Right cardiac atrium (tissue), 5 donors: ENCODE results near the gene ATF6B. TPM values are rescaled to one million over a fixed set of nuclear protein-coding genes. Genes with fewer than 3 reads are reported as not detected.

ENCODE experiments used
- ATAC-seq, 2 donors: fragments of 200-7000 bp; cut with Tn5 transposase; one replicate each; pipeline versions ENCODE4 v1.8.0 to v1.9.1; 2020; ENCODE audit warnings: moderate library complexity in 2 of 2, mild to moderate bottlenecking in 1 of 2
- DNase-seq, 3 donors: peaks; one replicate each; pipeline ENCODE4 v3.0.0-alpha.2; 2020
- H3K27ac ChIP-seq: one replicate; pipeline ENCODE4 v1.5.1; 2013; ENCODE audit warnings: mild to moderate bottlenecking, low read length, control low read depth, moderate library complexity
- H3K27me3 ChIP-seq: one replicate; pipeline ENCODE4 v1.6.1; 2013; ENCODE audit not compliant: control insufficient read depth, insufficient read depth
- H3K4me1 ChIP-seq: one replicate; pipeline ENCODE4 v1.6.1; 2013; ENCODE audit warnings: low read length; ENCODE audit not compliant: control insufficient read depth, insufficient read depth
- H3K4me3 ChIP-seq: one replicate; pipeline ENCODE4 v1.5.1; 2013; ENCODE audit warnings: low read length, control low read depth
- H3K9me3 ChIP-seq: one replicate; pipeline ENCODE4 v1.6.1; 2013; ENCODE audit warnings: low read length; ENCODE audit not compliant: control insufficient read depth
- WGBS: extraction: QIAGEN DNeasy Blood & Tissue Kit; methylation state at CpG from one replicate; pipeline ENCODE4 v1.1.7; 2013; 5-methylcytosine and 5-hydroxymethylcytosine counted together
- intact Hi-C, 4 donors: fragments of 100-400 bp; cut with DNase I; formaldehyde crosslinking; loops; one replicate each; pipeline versions ENCODE4 v1.11.0 to v1.14.0; 2022 to 2023
- polyA plus RNA-seq: library from polyadenylated mRNA; stranded (reverse); fragments of 200-250 nt; gene quantifications from one replicate; pipeline ENCODE4 v1.2.3, GENCODE V29; 2013
- total RNA-seq, 4 donors: library from RNA; stranded (reverse); fragmentation: NEBNext Ultra II Directional; extraction: Animal tissue kit (Norgen Biotek cat#: 25700); gene quantifications; one replicate each; pipeline ENCODE4 v1.2.1, GENCODE V29; 2021
- donor health status: healthy with polysubstance abuse.
- donor health status: DM: no; HTN: yes; CAD: no.
- donor health status: DM: no; HTN: no; CAD: no.
- donor health status: DM: no; HTN: yes; CAD: no; lungs with severe emphysema.
- donor health status: DM: yes; HTN: yes; CAD: no.

The ATF6B gene
- total and polyA plus RNA-seq, 5 donors: 29.2 to 44.9 (median 38.4) TPM

- no peak for ATAC-seq
Measured at GRCh38 chr6:32097364-32097763, 30.7 kb downstream of the ATF6B start.

GRCh38 chr6:32096394-32097258 lies 31.4 kb downstream of the ATF6B start:
- Histone ChIP-seq H3K27me3 (no peaks in the 10 kb centered on the region), H3K4me1 (peaks cover 3% of the 10 kb centered on the region), H3K4me3 (no peak overlapping the region), H3K27ac (no peak overlapping the region), H3K9me3 (no peaks in the 10 kb centered on the region)
- WGBS: 54% methylated on average over 90 of the region's 90 CpGs
- peak in 1 of 2 donors; percentile 4 for ATAC-seq
- intact Hi-C loops: loop anchor here in 1 of 4 donors (10.0 kb wide), 1 partner anchor 52 kb away; no protein-coding TSS in a partner anchor
- DNase-seq: peak in 2 of 3 donors; percentile 64 to 65

More at GRCh38 chr6:32097364-32097763, 30.7 kb downstream of the ATF6B start:
- Histone ChIP-seq H3K27ac (no peak overlapping the region), H3K27me3 (no peaks in the 10 kb centered on the region), H3K9me3 (no peaks in the 10 kb centered on the region), H3K4me3 (no peak overlapping the region), H3K4me1 (peaks cover 3% of the 10 kb centered on the region)
- intact Hi-C loops: loop anchor here in 1 of 4 donors (10.0 kb wide), 1 partner anchor 53 kb away; no protein-coding TSS in a partner anchor
- DNase-seq: no peak
- 98% methylated on average over 3 of the region's 3 CpGs for WGBS

- no peaks in the 10 kb centered on the region for H3K9me3 ChIP-seq
- no peaks in the 10 kb centered on the region for H3K27me3 ChIP-seq
- H3K4me1 ChIP-seq: peaks cover 3% of the 10 kb centered on the region
- no peak overlapping the region for H3K27ac ChIP-seq
- intact Hi-C loops: loop anchor here in 1 of 4 donors (10.0 kb wide), 1 partner anchor 51 kb away; no protein-coding TSS in a partner anchor
- DNase-seq (peak in 1 of 3 donors; percentile 58), ATAC-seq (no peak)
- no peak overlapping the region for H3K4me3 ChIP-seq
- WGBS: 57% methylated on average over 36 of the region's 36 CpGs
Measured at GRCh38 chr6:32096087-32096393, 32.0 kb downstream of the ATF6B start.

GRCh38 chr6:32095338-32096086 lies 32.5 kb downstream of the ATF6B start:
- Histone ChIP-seq H3K27ac (no peak overlapping the region), H3K4me1 (peaks cover 3% of the 10 kb centered on the region), H3K9me3 (no peaks in the 10 kb centered on the region), H3K4me3 (no peak overlapping the region), H3K27me3 (no peaks in the 10 kb centered on the region)
- intact Hi-C loops: loop anchor here in 1 of 4 donors (10.0 kb wide), 1 partner anchor 51 kb away; no protein-coding TSS in a partner anchor
- DNase-seq (peak in 1 of 3 donors; percentile 58), ATAC-seq (peak in 1 of 2 donors; percentile 1)
- 77% methylated on average over 30 of the region's 30 CpGs for WGBS

DNA sequence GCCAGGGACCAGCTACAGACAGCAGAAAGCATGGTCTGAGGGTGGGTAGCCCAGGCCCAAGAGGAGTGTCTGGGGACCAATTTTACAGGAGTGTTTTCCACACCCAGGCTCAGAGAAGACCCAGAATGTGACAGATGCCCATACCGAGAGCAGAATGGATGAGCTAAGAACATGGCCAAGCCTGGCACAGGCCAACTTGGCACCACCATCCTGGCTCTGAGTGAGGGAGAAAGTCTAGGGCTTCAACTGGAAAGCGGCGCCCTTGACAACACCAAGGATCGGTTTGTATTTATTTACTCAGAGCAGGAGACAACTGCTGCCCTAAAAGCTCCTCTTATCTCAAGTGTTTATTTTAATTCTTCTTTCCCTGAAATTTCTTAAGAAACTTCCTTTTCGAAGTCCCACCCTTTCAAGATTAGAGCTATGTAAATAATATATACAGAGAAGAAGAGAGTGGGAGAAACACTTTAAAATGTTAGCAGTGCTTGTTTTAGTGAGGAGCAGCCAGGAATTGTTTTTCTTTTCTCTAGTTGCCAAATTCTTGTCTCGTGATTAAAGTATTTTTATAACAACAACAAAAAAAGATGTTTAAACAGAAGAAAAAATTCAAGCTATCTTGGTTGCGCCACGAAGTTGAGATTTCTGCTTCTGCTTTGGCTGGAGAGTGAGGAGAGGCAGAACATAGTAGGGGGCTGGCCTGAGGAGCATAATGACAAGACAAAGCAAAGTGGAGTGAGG lies 35.1 kb downstream of the ATF6B start:
- peak overlapping the region; percentile 86 for H3K27ac ChIP-seq

DNA sequence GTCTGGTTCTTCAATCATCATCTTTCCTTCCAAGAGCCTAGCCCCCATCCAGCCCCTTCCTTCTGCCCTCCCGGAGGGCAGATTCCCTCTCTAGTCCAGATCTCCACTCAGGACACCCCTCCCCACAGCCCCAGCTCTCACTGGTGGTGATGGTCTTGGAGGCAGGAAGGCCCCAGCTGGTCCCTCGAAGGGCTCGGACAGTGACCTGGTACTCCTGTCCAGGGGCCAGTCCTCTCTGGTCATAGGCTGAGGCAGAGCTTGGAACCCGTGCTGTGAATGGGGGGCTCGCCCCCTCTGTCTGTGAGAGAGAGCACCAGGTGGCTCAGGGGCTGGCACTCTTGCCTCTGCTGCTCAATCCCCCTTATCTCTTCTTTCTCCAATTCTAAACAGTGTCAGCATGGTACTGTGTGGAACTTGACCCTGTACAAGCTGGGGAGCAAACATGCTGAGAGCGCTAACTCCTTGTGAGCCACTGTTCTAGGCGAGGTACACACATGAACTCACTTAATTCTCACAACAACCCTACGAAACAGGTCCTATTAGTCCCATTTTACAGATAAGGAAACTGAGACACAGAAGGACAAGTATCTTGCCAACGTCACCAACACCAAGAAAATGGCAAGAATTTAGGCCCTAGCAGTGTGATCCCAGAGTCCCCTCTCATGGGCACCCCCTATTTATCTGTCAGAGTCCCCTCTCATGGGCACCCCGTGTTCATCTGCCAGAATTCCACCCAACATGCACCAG lies 38.8 kb downstream of the ATF6B start:
- Histone ChIP-seq H3K9me3 (no peaks in the 10 kb centered on the region), H3K4me3 (no peak overlapping the region), H3K27ac (no peak overlapping the region), H3K4me1 (peaks cover 3% of the 10 kb centered on the region), H3K27me3 (no peaks in the 10 kb centered on the region)
- 86% methylated on average over 10 of the region's 10 CpGs for WGBS
- ATAC-seq (no peak), DNase-seq (peak in 1 of 3 donors; percentile 28)
- intact Hi-C loops: no loop called here

More for the DNA sequence above, 35.1 kb downstream of the ATF6B start:
- Histone ChIP-seq H3K9me3 (no peaks in the 10 kb centered on the region), H3K27me3 (no peaks in the 10 kb centered on the region), H3K4me3 (no peak overlapping the region), H3K4me1 (peaks cover 3% of the 10 kb centered on the region)
- WGBS: 30% methylated on average over 8 of the region's 8 CpGs
- intact Hi-C loops: loop anchor here in 1 of 4 donors (10.0 kb wide), 1 partner anchor 48 kb away; no protein-coding TSS in a partner anchor
- ATAC-seq (peak; percentile 60 to 62), DNase-seq (peak; percentile 60 to 83 (median 82))

GRCh38 chr6:32088487-32089049 lies 39.5 kb downstream of the ATF6B start:
- intact Hi-C loops: no loop called here
- no peak for ATAC-seq

GRCh38 chr6:32087574-32088486 lies 40.2 kb downstream of the ATF6B start:
- ATAC-seq (peak; percentile 88 to 89), DNase-seq (peak; percentile 91 to 96 (median 95))
- no peaks in the 10 kb centered on the region for H3K9me3 ChIP-seq
- intact Hi-C loops: no loop called here
- peaks cover 3% of the 10 kb centered on the region for H3K4me1 ChIP-seq
- H3K27ac ChIP-seq: peak overlapping the region; percentile 72
- no peaks in the 10 kb centered on the region for H3K27me3 ChIP-seq
- H3K4me3 ChIP-seq: peak overlapping the region; percentile 21
- WGBS: 12% methylated on average over 50 of the region's 50 CpGs

More at GRCh38 chr6:32088487-32089049, 39.5 kb downstream of the ATF6B start:
- Histone ChIP-seq H3K9me3 (no peaks in the 10 kb centered on the region), H3K27me3 (no peaks in the 10 kb centered on the region), H3K27ac (no peak overlapping the region), H3K4me1 (peaks cover 3% of the 10 kb centered on the region), H3K4me3 (no peak overlapping the region)
- WGBS: 90% methylated on average over 14 of the region's 14 CpGs
- DNase-seq: peak in 1 of 3 donors; percentile 43
